HepG2 (cell line): ENCODE results near the gene ZNF419. TPM values are rescaled to one million over a fixed set of nuclear protein-coding genes. Genes with fewer than 3 reads are reported as not detected.

Source experiments
- AGO1 ChIP-seq: fragments of 200-400 bp; formaldehyde crosslinking; IDR thresholded peaks from 2 replicates; pipeline ENCODE4 v1.6.1; 2017; ENCODE audit warnings: mild to moderate bottlenecking, low read depth, low read length, moderate library complexity; ENCODE audit not compliant: poor library complexity, severe bottlenecking
- ATF1 ChIP-seq: IDR thresholded peaks from 2 replicates; pipeline ENCODE4 v1.6.1; 2016; ENCODE audit warnings: mild to moderate bottlenecking, control low read depth
- ATF7-NPFF ChIP-seq: sonication (generic); formaldehyde crosslinking; IDR thresholded peaks from 2 replicates; pipeline ENCODE4 v1.8.1; 2023; ENCODE audit warnings: mild to moderate bottlenecking, low read depth, missing genetic modification reagents, moderate library complexity
- FLYWCH1 ChIP-seq: sonication (generic); formaldehyde crosslinking; IDR thresholded peaks from 2 replicates; pipeline ENCODE4 v1.8.1; 2023; ENCODE audit warnings: mild to moderate bottlenecking, missing genetic modification reagents
- GABPB1 ChIP-seq: IDR thresholded peaks from 2 replicates; pipeline ENCODE4 v1.6.1; 2016; ENCODE audit warnings: mild to moderate bottlenecking, missing genetic modification reagents, moderate library complexity, missing compliant biosample characterization
- GATAD2A ChIP-seq: IDR thresholded peaks from 2 replicates; pipeline ENCODE4 v1.6.1; 2016
- HIVEP1 ChIP-seq: sonication (generic); formaldehyde crosslinking; IDR thresholded peaks from 2 replicates; pipeline ENCODE4 v1.4.0; 2020; ENCODE audit warnings: mild to moderate bottlenecking, missing genetic modification reagents
- HNF1A ChIP-seq, 2 experiments: sonication (generic) in 1 of 2; formaldehyde crosslinking in 1 of 2; IDR thresholded peaks; 2 replicates each; pipeline versions ENCODE4 v1.4.0 to v1.6.1; 2016 to 2020; ENCODE audit warnings: borderline replicate concordance in 1 of 2, low read depth in 1 of 2, mild to moderate bottlenecking in 1 of 2, missing genetic modification reagents in 1 of 2
- KDM5A ChIP-seq: fragments of 200-600 bp; sonication (generic); IDR thresholded peaks from 2 replicates; pipeline ENCODE4 v1.7.0; 2018; ENCODE audit warnings: antibody characterized with exemption, mild to moderate bottlenecking, low read length, borderline replicate concordance
- PHF21A ChIP-seq: sonication (generic); formaldehyde crosslinking; IDR thresholded peaks from 2 replicates; pipeline ENCODE4 v1.5.0; 2020; ENCODE audit warnings: mild to moderate bottlenecking, missing genetic modification reagents
- POLR2G ChIP-seq: fragments of 200-400 bp; formaldehyde crosslinking; IDR thresholded peaks from 2 replicates; pipeline ENCODE4 v1.6.1; 2018; ENCODE audit warnings: mild to moderate bottlenecking, low read depth, low read length, moderate library complexity
- RAD21 ChIP-seq: fragments of 450-650 bp; formaldehyde crosslinking; IDR thresholded peaks from 2 replicates; pipeline ENCODE4 v1.5.0; 2020; ENCODE audit warnings: mild to moderate bottlenecking
- REST ChIP-seq, 2 experiments: IDR thresholded peaks; 2 replicates each; pipeline ENCODE4 v1.6.1; 2011 to 2012; ENCODE audit warnings: low read length in 2 of 2, borderline replicate concordance in 1 of 2, low read depth in 1 of 2, mild to moderate bottlenecking in 1 of 2, moderate library complexity in 1 of 2
- RNF2 ChIP-seq: fragments of 450-650 bp; conservative IDR thresholded peaks from 2 replicates; pipeline ENCODE4 v1.6.1; 2016; ENCODE audit warnings: low read depth
- SIN3A ChIP-seq: IDR thresholded peaks from 2 replicates; pipeline ENCODE4 v1.6.1; 2011; ENCODE audit warnings: low read depth, mild to moderate bottlenecking, control low read depth, low read length, borderline replicate concordance
- TCF7L2 ChIP-seq: IDR thresholded peaks from 2 replicates; pipeline ENCODE4 v1.6.1; 2011; ENCODE audit warnings: mild to moderate bottlenecking, low read depth, low read length, moderate library complexity
- TRAFD1 ChIP-seq: sonication (generic); formaldehyde crosslinking; IDR thresholded peaks from 2 replicates; pipeline ENCODE4 v1.5.1; 2020; ENCODE audit warnings: missing genetic modification reagents, mild to moderate bottlenecking, borderline replicate concordance
- ZNF138 ChIP-seq: sonication (generic); formaldehyde crosslinking; IDR thresholded peaks from 2 replicates; pipeline ENCODE4 v1.5.0; 2020; ENCODE audit warnings: mild to moderate bottlenecking, low read depth, missing genetic modification reagents
- ZNF605 ChIP-seq: sonication (generic); formaldehyde crosslinking; IDR thresholded peaks from 2 replicates; pipeline ENCODE4 v1.8.0; 2022; ENCODE audit warnings: mild to moderate bottlenecking, missing genetic modification reagents
- polyA plus RNA-seq, 8 experiments: library from polyadenylated mRNA; depleted of rRNA in 3 of 8; stranded (reverse) in 7 of 8; unstranded in 1 of 8; fragments of >200 nt; fragmentation: Illumina TruSeq in 4 of 8; extraction: Trizol in 4 of 8; gene quantifications; 2 replicates each; pipeline versions ENCODE4 v1.2.1 to v1.2.3, GENCODE V29; 2011 to 2016; ENCODE audit warnings: low read depth in 4 of 8, missing spikeins in 1 of 8, mixed read lengths in 1 of 8; ENCODE audit not compliant: insufficient read depth in 1 of 8
- total RNA-seq, 5 experiments: library from RNA; depleted of rRNA; stranded (reverse); fragments of >200 nt; fragmentation: Illumina TruSeq; extraction: Trizol; gene quantifications; 2 replicates each; pipeline ENCODE4 v1.2.3, GENCODE V29; 2016; ENCODE audit warnings: low read depth in 1 of 5

The ZNF419 gene
- total and polyA plus RNA-seq, 2 of the 13 experiments (the other 11 are each of a cell fraction or from before 2014, with no cell fraction given) = 8.5 to 8.8 TPM

GRCh38 chr19:57527136-57527881, 39.8 kb downstream of the ZNF419 start, which contains the start of gene ZNF549 (continued):
- TF ChIP-seq HNF1A (IDR thresholded peaks at IDR 0.05; ENCODE audit: low read depth) (no peak), HNF1A (CRISPR knock-in tag; IDR thresholded peaks at IDR 0.05; ENCODE audit: borderline replicate concordance) (peak; percentile 30; the same call in 1 of the 2 replicates), ZNF605 (CRISPR knock-in tag) (peak; percentile 91; the same call in 1 of the 2 replicates), AGO1 (no peak), TCF7L2 (no peak), GABPB1 (CRISPR knock-in tag) (peak; percentile 98), POLR2G (peak; percentile 79), RAD21 (CRISPR knock-in tag) (0 out of 2 replicates have a peak, but pooled peaks have one; percentile 20), FLYWCH1 (CRISPR knock-in tag) (no peak), TRAFD1 (CRISPR knock-in tag) (peak; percentile 71; the same call in 1 of the 2 replicates), KDM5A (peak; percentile 56; the same call in 1 of the 2 replicates), ATF7-NPFF (CRISPR knock-in tag) (peak; percentile 68; the same call in 1 of the 2 replicates), HIVEP1 (CRISPR knock-in tag) (0 out of 2 replicates have a peak, but pooled peaks have one; percentile 22), SIN3A (0 out of 2 replicates have a peak, but pooled peaks have one; percentile 48), REST (IDR thresholded peaks at IDR 0.05; ENCODE audit: borderline replicate concordance in 1 of 2, low read depth in 1 of 2, low read length in 2 of 2) (0 out of 4 replicates have a peak, but pooled peaks of 1 of the 2 experiments have one; percentile 11), ATF1 (peak; percentile 90), ZNF138 (CRISPR knock-in tag) (peak; percentile 51; the same call in 1 of the 2 replicates), GATAD2A (peak; percentile 16; the same call in 1 of the 2 replicates), PHF21A (CRISPR knock-in tag) (peak; percentile 85), RNF2 (peak; percentile 73)
